SK-N-SH treated with all-trans-retinoic acid at 6 μM for 48 hours (cell line): ENCODE data around the gene SERGEF.
"Not testable (repeated sequence)": the region's sequence is repeated elsewhere in the genome, so short reads cannot be mapped to it uniquely, and the experiment has no call there.

Experiments
- ATAC-seq: fragments of 200-7000 bp; cut with Tn5 transposase; 3 replicates; pipeline ENCODE4 v1.9.1; 2020; ENCODE audit warnings: mild to moderate bottlenecking, moderate library complexity
- ARNTL ChIP-seq: fragments of 450-650 bp; formaldehyde crosslinking; IDR thresholded peaks from 2 replicates; pipeline ENCODE4 v1.5.0; 2020; ENCODE audit warnings: low read depth, mild to moderate bottlenecking, moderate library complexity, borderline replicate concordance
- BACH2 ChIP-seq: fragments of 250-450 bp; sonication (Bioruptor Pico); IDR thresholded peaks from 2 replicates; pipeline ENCODE4 v1.9.0; 2021; ENCODE audit warnings: mild to moderate bottlenecking, borderline replicate concordance
- CREB5 ChIP-seq: fragments of 250-450 bp; sonication (Bioruptor Pico); IDR thresholded peaks from 2 replicates; pipeline ENCODE4 v1.5.1; 2020; ENCODE audit warnings: low read depth, mild to moderate bottlenecking, moderate library complexity
- CSDC2 ChIP-seq: fragments of 250-450 bp; sonication (Bioruptor Pico); IDR thresholded peaks from 2 replicates; pipeline ENCODE4 v1.5.0; 2020; ENCODE audit warnings: mild to moderate bottlenecking, moderate library complexity
- CSRNP3 ChIP-seq: fragments of 250-450 bp; sonication (Bioruptor Pico); IDR thresholded peaks from 2 replicates; pipeline ENCODE4 v1.5.1; 2021; ENCODE audit warnings: mild to moderate bottlenecking, moderate library complexity
- ESRRG ChIP-seq: fragments of 250-450 bp; sonication (Bioruptor Pico); IDR thresholded peaks from 2 replicates; pipeline ENCODE4 v1.6.1; 2021; ENCODE audit warnings: mild to moderate bottlenecking
- GLIS3 ChIP-seq: fragments of 250-450 bp; sonication (Bioruptor Pico); IDR thresholded peaks from 2 replicates; pipeline ENCODE4 v1.5.0; 2020; ENCODE audit warnings: mild to moderate bottlenecking, moderate library complexity
- ISL1 ChIP-seq: fragments of 250-450 bp; sonication (Bioruptor Pico); IDR thresholded peaks from 2 replicates; pipeline ENCODE4 v2.1.2; 2022; ENCODE audit warnings: mild to moderate bottlenecking, moderate library complexity
- OSR1 ChIP-seq: fragments of 250-450 bp; sonication (Bioruptor Pico); IDR thresholded peaks from 2 replicates; pipeline ENCODE4 v1.8.0; 2022; ENCODE audit warnings: moderate library complexity, mild to moderate bottlenecking, inconsistent platforms
- POU6F1 ChIP-seq: fragments of 250-450 bp; sonication (Bioruptor Pico); IDR thresholded peaks from 2 replicates; pipeline ENCODE4 v1.8.0; 2021; ENCODE audit warnings: low read depth, mild to moderate bottlenecking, moderate library complexity, borderline replicate concordance
- PPARA ChIP-seq: fragments of 250-450 bp; sonication (Bioruptor Pico); IDR thresholded peaks from 2 replicates; pipeline ENCODE4 v1.5.0; 2020; ENCODE audit warnings: mild to moderate bottlenecking, borderline replicate concordance
- RARB ChIP-seq: fragments of 250-450 bp; sonication (Bioruptor Pico); IDR thresholded peaks from 2 replicates; pipeline ENCODE4 v1.8.0; 2021; ENCODE audit warnings: mild to moderate bottlenecking, moderate library complexity
- SNAI2 ChIP-seq: fragments of 250-450 bp; sonication (Bioruptor Pico); IDR thresholded peaks from 2 replicates; pipeline ENCODE4 v1.5.0; 2020; ENCODE audit warnings: mild to moderate bottlenecking, moderate library complexity
- TCF4 ChIP-seq: fragments of 250-450 bp; sonication (Bioruptor Pico); IDR thresholded peaks from 2 replicates; pipeline ENCODE4 v1.8.0; 2021; ENCODE audit warnings: mild to moderate bottlenecking, moderate library complexity, borderline replicate concordance
- TOX ChIP-seq: fragments of 250-450 bp; sonication (Bioruptor Pico); IDR thresholded peaks from 2 replicates; pipeline ENCODE4 v1.8.0; 2021; ENCODE audit warnings: mild to moderate bottlenecking, moderate library complexity, borderline replicate concordance
- TSHZ2 ChIP-seq: fragments of 250-450 bp; sonication (Bioruptor Pico); IDR thresholded peaks from 2 replicates; pipeline ENCODE4 v1.5.0; 2020; ENCODE audit warnings: mild to moderate bottlenecking, moderate library complexity
- ZFP3 ChIP-seq: fragments of 250-450 bp; sonication (Bioruptor Pico); IDR thresholded peaks from 2 replicates; pipeline ENCODE4 v1.5.0; 2020; ENCODE audit warnings: mild to moderate bottlenecking, moderate library complexity
- ZFP30 ChIP-seq: fragments of 450-650 bp; formaldehyde crosslinking; IDR thresholded peaks from 2 replicates; pipeline ENCODE4 v1.5.0; 2022; ENCODE audit warnings: mild to moderate bottlenecking, moderate library complexity
- ZNF565 ChIP-seq: fragments of 450-650 bp; formaldehyde crosslinking; conservative IDR thresholded peaks from 2 replicates; pipeline ENCODE4 v1.5.0; 2020; ENCODE audit warnings: low read depth, mild to moderate bottlenecking, moderate library complexity
- ZNF70 ChIP-seq: fragments of 450-650 bp; formaldehyde crosslinking; IDR thresholded peaks from 2 replicates; pipeline ENCODE4 v1.5.0; 2020; ENCODE audit warnings: mild to moderate bottlenecking, moderate library complexity
- ZNF8 ChIP-seq: fragments of 450-650 bp; formaldehyde crosslinking; IDR thresholded peaks from 2 replicates; pipeline ENCODE4 v1.5.0; 2020; ENCODE audit warnings: mild to moderate bottlenecking, moderate library complexity

Gene SERGEF

GRCh38 chr11:18000128-18000527, 12.7 kb downstream of the SERGEF start:
- ATAC-seq: not testable (repeated sequence)

- TF ChIP-seq ESRRG (no peak), BACH2 (CRISPR knock-in tag) (no peak)
- ATAC-seq: no peak
These were observed 19.9 kb downstream of the SERGEF start for GRCh38 chr11:17992916-17993315.

- TF ChIP-seq ZNF70 (CRISPR knock-in tag) (no peak), OSR1 (CRISPR knock-in tag) (no peak), TOX (CRISPR knock-in tag) (no peak), POU6F1 (CRISPR knock-in tag) (no peak), ZNF565 (CRISPR knock-in tag) (no peak), ZFP30 (no peak), CREB5 (no peak), ISL1 (CRISPR knock-in tag) (no peak), CSRNP3 (CRISPR knock-in tag) (no peak), CSDC2 (CRISPR knock-in tag) (no peak), PPARA (CRISPR knock-in tag) (no peak), ZNF8 (no peak), BACH2 (CRISPR knock-in tag) (no peak), RARB (CRISPR knock-in tag) (no peak), SNAI2 (CRISPR knock-in tag) (no peak), TCF4 (CRISPR knock-in tag) (no peak), ZFP3 (CRISPR knock-in tag) (no peak), GLIS3 (no peak), TSHZ2 (CRISPR knock-in tag) (no peak), ARNTL (CRISPR knock-in tag) (no peak)
- ATAC-seq: peak; percentile 91
These were observed 20.9 kb downstream of the SERGEF start for GRCh38 chr11:17991783-17992433.

GRCh38 chr11:17989306-17989705, 23.5 kb downstream of the SERGEF start:
- TF ChIP-seq TSHZ2 (CRISPR knock-in tag) (no peak), BACH2 (CRISPR knock-in tag) (no peak), OSR1 (CRISPR knock-in tag) (no peak), POU6F1 (CRISPR knock-in tag) (no peak)
- TF ChIP-seq, all 23 proteins: peak for 0
- no peak for ATAC-seq
